Activated T-helper 17 cell treated with anti-CD3 and anti-CD28 coated beads, Interleukin-2, amount 50 U/mL, for 72 hours (primary cell): ENCODE measurements around the gene ERN1. TPM values are rescaled to one million over a fixed set of nuclear protein-coding genes. Genes with fewer than 3 reads are reported as not detected.
"Not testable (repeated sequence)": the region's sequence is repeated elsewhere in the genome, so short reads cannot be mapped to it uniquely, and the experiment has no call there.

Experiments used
- ATAC-seq: fragments of 150-1000 bp; cut with Tn5 transposase; replicated peaks from 2 replicates; pipeline ENCODE4 v1.10.0; 2021; ENCODE audit warnings: mild to moderate bottlenecking, moderate library complexity
- H3K27ac Mint-ChIP-seq: one replicate; pipeline ENCODE4 v1.8.0; 2022; ENCODE audit warnings: mixed read lengths
- H3K27me3 Mint-ChIP-seq: one replicate; pipeline ENCODE4 v1.8.0; 2022; ENCODE audit warnings: mixed read lengths
- H3K36me3 Mint-ChIP-seq: one replicate; pipeline ENCODE4 v1.8.0; 2022; ENCODE audit warnings: low read depth, mild to moderate bottlenecking, mixed read lengths
- H3K4me1 Mint-ChIP-seq: one replicate; pipeline ENCODE4 v1.8.0; 2022; ENCODE audit warnings: mixed read lengths
- H3K4me3 Mint-ChIP-seq: one replicate; pipeline ENCODE4 v1.8.0; 2022; ENCODE audit warnings: mild to moderate bottlenecking, mixed read lengths
- H3K9me3 Mint-ChIP-seq: one replicate; pipeline ENCODE4 v1.8.0; 2022; ENCODE audit warnings: mixed read lengths
- total RNA-seq, 2 donors: library from RNA; stranded (reverse); gene quantifications; one replicate each; pipeline ENCODE4 v1.2.3, GENCODE V29; 2022

The ERN1 gene
- total RNA-seq, 2 donors from 2014 or later, result 42.2 to 93.3 TPM

DNA sequence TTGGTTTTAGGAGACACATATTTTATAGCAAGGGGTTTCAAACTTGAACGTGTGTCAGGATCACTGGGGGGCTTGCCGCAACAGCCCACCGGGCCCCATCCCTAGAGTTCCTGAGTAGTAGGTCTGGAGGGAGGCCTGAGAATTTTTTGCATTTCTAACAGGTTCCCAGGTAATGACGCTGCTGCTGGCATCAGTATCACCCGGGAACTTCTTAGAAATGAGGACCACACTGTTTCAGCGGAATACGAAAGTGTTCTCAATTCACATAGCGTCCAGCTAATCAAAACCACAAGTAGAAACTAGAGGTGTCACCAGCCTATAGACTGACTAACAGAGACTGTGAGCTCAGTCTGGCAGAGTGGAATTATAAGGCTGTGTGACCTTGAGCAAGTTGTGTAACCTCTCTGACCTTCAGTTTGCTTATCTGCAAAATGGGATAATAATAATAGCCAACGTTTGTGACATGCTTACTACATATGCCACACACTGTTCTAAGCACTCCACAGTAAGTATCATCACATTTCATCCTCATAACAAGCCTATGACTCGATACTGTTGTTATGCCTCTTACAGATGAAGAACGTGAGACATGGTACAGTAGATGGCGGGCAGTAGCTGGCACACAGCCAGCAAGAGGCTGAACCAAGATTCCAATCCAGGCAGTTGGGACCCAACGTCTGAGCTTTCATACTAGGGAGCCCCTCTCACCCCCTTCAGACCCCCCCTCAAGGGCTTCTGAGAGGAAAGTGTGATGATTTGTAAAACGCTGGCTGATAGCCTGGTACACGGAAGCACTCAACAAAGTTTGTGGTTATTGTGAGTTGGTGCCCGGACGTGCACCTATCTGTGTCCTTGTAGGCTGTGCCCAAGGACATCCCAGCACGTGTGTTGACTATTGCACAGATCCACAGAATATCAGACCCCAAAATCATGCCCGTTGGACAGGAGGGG lies 104.9 kb downstream of the ERN1 start:
- H3K4me1 Mint-ChIP-seq, result peaks cover 43% of the 10 kb centered on the region
- H3K9me3 Mint-ChIP-seq, result no peaks in the 10 kb centered on the region
- peak; percentile 69 for ATAC-seq
- H3K4me3 Mint-ChIP-seq, result peak overlapping the region; percentile 82
- H3K27ac Mint-ChIP-seq, result peak overlapping the region; percentile 80
- H3K27me3 Mint-ChIP-seq, result no peaks in the 10 kb centered on the region
- peaks cover 7% of the 10 kb centered on the region for H3K36me3 Mint-ChIP-seq

DNA sequence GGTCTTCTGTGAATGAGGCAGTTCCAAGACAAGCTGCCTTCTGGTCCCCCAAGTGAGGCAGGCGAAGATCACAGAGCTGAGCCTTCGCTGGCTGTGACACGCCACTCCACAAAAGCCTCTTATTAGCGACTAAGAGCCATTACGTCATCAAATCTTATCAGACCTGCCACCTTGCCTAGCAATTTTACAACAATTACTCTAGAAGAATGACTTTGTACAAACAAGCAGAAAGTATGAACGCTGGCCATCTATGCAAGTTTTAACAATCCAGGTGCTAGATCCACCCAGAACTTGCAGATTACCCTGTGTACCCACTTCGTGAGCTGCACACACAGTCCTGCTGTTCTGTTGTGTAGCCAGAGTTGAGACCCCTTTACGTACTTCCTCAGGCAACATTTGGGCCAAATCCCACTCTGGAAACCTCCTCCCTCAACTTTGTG lies 105.7 kb downstream of the ERN1 start:
- Mint-ChIP-seq H3K27me3 (no peaks in the 10 kb centered on the region), H3K36me3 (peaks cover 15% of the 10 kb centered on the region), H3K4me3 (peak overlapping the region; percentile 82), H3K9me3 (no peaks in the 10 kb centered on the region), H3K4me1 (peaks cover 43% of the 10 kb centered on the region), H3K27ac (peak overlapping the region; percentile 80)
- no peak for ATAC-seq

- H3K4me3 Mint-ChIP-seq, result peak overlapping the region; percentile 98
- H3K27me3 Mint-ChIP-seq, result no peaks in the 10 kb centered on the region
- H3K27ac Mint-ChIP-seq, result peak overlapping the region; percentile 91
- no peaks in the 10 kb centered on the region for H3K9me3 Mint-ChIP-seq
- peaks cover 19% of the 10 kb centered on the region for H3K36me3 Mint-ChIP-seq
- no peak for ATAC-seq
- peaks cover 44% of the 10 kb centered on the region for H3K4me1 Mint-ChIP-seq
Measured at GRCh38 chr17:64022611-64023063, 107.3 kb downstream of the ERN1 start.

DNA sequence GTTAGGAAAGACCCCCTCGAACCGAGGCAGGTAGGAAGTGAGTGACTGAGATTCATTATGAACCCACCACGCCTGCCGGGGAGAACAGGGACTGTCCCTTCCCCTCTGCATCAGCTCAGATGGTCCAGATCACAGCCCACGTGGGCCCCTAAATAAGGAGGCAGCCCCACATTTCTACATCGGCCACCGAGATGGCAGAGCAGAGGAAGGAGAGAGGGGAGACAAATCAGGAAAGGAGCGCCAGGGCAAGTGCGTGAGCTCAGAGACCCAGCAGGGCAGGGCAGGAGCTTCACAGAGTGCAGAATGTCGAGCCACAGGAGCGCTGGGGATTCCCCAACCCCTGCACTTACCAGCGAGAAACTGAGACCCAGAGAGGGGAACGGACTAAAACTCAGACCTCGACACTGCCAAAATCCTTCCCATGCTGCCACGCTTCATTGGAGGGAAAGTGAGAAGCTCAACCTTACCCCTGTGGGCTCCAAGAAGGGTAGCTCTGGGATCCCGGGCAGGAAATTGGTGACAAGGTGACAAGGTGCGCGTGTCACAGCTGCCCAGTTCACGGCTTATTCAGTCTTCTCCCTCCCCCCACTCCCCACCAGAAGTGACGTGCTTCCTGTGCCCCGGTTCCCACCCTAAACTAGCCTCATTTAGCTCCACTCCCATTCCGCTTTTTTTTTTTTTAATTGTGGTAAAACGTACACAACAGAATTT lies 109.7 kb downstream of the ERN1 start, which contains the start of gene ICAM2:
TSS of gene ICAM2 (minus strand) at position 578 of the 711 bp plus-strand sequence. CDS start 13,942 bp downstream, outside the sequence.
- Mint-ChIP-seq H3K27me3 (no peaks in the 10 kb centered on the region), H3K9me3 (no peaks in the 10 kb centered on the region), H3K36me3 (peaks cover 37% of the 10 kb centered on the region), H3K27ac (peak within 1 kb of the TSS; percentile 99), H3K4me1 (peaks cover 35% of the 10 kb centered on the region), H3K4me3 (peak within 1 kb of the TSS; percentile 98)
- ATAC-seq, result peak; percentile 70

GRCh38 chr17:64019551-64019961 lies 110.4 kb downstream of the ERN1 start:
- H3K9me3 Mint-ChIP-seq, H3K27me3 Mint-ChIP-seq: not testable (repeated sequence)
- peak overlapping the region; percentile 99 for H3K27ac Mint-ChIP-seq
- ATAC-seq, result peak; percentile 20
- peak overlapping the region; percentile 98 for H3K4me3 Mint-ChIP-seq
- H3K36me3 Mint-ChIP-seq, result peaks cover 43% of the 10 kb centered on the region
- H3K4me1 Mint-ChIP-seq, result peaks cover 39% of the 10 kb centered on the region

DNA sequence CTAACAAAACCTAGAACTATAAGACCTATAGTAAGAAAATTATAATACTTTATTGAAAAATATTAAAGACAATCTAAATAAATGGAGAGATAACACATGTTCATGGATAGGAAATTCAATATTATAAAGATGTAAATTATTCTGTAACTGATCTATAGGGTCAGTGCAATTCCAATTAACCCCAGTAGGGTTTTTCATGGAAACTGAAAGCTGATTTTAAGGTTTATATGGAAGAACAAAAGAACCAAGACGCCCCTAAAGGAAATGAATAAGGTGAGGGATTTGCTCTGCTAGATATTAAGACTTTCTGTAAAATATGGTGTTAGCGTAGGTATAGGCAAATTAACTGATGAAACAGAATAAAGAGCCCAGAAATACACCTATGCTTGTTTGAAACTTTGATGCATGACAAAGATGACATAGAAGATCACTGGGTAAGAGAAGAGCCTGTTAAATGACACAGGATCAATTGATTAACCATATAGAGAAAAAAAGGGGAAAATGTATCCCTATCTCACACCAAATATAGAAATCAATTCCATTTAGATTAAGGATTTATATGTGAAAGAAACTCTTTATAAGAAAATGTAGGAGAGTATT lies 112.5 kb downstream of the ERN1 start:
- Mint-ChIP-seq H3K4me3 (peak overlapping the region; percentile 98), H3K9me3 (no peaks in the 10 kb centered on the region), H3K4me1 (peaks cover 29% of the 10 kb centered on the region), H3K27ac (peak overlapping the region; percentile 98), H3K27me3 (no peaks in the 10 kb centered on the region), H3K36me3 (peaks cover 60% of the 10 kb centered on the region)
- ATAC-seq, result no peak

DNA sequence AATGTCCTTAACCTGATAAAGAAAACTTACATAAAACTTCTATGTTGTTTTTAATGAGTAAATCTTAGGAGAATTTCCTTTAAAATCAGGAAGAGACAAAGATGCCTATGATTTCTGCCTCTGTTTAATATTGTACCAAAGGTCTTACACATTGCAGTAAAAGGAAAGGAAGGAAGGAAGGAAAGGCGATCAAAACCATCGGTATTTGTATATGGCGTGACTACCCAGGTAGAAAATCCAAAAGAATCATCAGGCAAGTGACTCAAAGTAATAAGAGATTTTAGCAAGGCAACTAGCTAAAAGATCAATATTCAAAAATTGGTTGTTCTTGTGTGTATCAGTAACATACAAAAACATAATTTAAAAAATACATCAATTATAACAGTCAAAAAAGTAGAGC lies 113.0 kb downstream of the ERN1 start:
- no peak for ATAC-seq
- H3K36me3 Mint-ChIP-seq, result peaks cover 65% of the 10 kb centered on the region
- H3K4me1 Mint-ChIP-seq, result peaks cover 24% of the 10 kb centered on the region
- H3K9me3 Mint-ChIP-seq, result no peaks in the 10 kb centered on the region
- H3K27ac Mint-ChIP-seq, result peak overlapping the region; percentile 98
- peak overlapping the region; percentile 98 for H3K4me3 Mint-ChIP-seq
- no peaks in the 10 kb centered on the region for H3K27me3 Mint-ChIP-seq

GRCh38 chr17:64016231-64016784 lies 113.6 kb downstream of the ERN1 start:
- Mint-ChIP-seq H3K27ac (peak overlapping the region; percentile 98), H3K27me3 (no peaks in the 10 kb centered on the region), H3K4me1 (peaks cover 24% of the 10 kb centered on the region), H3K9me3 (no peaks in the 10 kb centered on the region), H3K36me3 (peaks cover 71% of the 10 kb centered on the region), H3K4me3 (peak overlapping the region; percentile 98)
- ATAC-seq, result no peak

- no peaks in the 10 kb centered on the region for H3K9me3 Mint-ChIP-seq
- H3K4me3 Mint-ChIP-seq, result peak overlapping the region; percentile 98
- ATAC-seq, result no peak
- H3K4me1 Mint-ChIP-seq, result peaks cover 24% of the 10 kb centered on the region
- H3K27me3 Mint-ChIP-seq, result no peaks in the 10 kb centered on the region
- H3K36me3 Mint-ChIP-seq, result peaks cover 77% of the 10 kb centered on the region
- peak overlapping the region; percentile 98 for H3K27ac Mint-ChIP-seq
Measured at GRCh38 chr17:64015447-64015846, 114.5 kb downstream of the ERN1 start.

GRCh38 chr17:64009571-64010402 lies 120.2 kb downstream of the ERN1 start:
- H3K9me3 Mint-ChIP-seq, result no peaks in the 10 kb centered on the region
- peak; percentile 46 for ATAC-seq
- no peaks in the 10 kb centered on the region for H3K27me3 Mint-ChIP-seq
- peak overlapping the region; percentile 49 for H3K4me3 Mint-ChIP-seq
- H3K27ac Mint-ChIP-seq, result peak overlapping the region; percentile 84
- peaks cover 29% of the 10 kb centered on the region for H3K4me1 Mint-ChIP-seq
- peaks cover 74% of the 10 kb centered on the region for H3K36me3 Mint-ChIP-seq

DNA sequence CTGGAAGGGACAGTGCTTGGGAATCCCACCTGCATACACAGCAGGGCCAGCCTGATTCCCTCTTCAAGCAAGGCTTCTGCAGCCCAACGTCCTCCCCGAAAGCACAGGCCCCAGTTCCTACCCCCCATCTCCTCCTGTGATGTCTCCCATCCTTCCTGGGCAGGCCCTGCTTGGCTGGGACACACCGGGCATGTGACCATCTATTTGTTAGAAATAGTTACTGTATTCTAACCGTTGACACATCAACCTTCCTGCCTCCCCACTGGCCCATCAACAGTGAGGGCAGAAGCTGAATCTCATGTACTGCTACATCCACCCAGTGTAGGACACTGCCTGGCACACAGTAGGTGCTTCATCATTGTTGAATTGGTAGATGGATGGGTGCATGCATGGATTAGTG lies 121.1 kb downstream of the ERN1 start:
- Mint-ChIP-seq H3K27ac (peak overlapping the region; percentile 84), H3K27me3 (no peaks in the 10 kb centered on the region), H3K4me3 (no peak overlapping the region), H3K4me1 (peaks cover 19% of the 10 kb centered on the region), H3K36me3 (peaks cover 75% of the 10 kb centered on the region), H3K9me3 (no peaks in the 10 kb centered on the region)
- ATAC-seq, result no peak

- H3K9me3 Mint-ChIP-seq, result no peaks in the 10 kb centered on the region
Measured at GRCh38 chr17:64008346-64008745, 121.6 kb downstream of the ERN1 start.

GRCh38 chr17:64007838-64008282 lies 122.1 kb downstream of the ERN1 start:
- Mint-ChIP-seq H3K36me3 (peaks cover 78% of the 10 kb centered on the region), H3K4me1 (peaks cover 19% of the 10 kb centered on the region), H3K9me3 (no peaks in the 10 kb centered on the region), H3K27ac (peak overlapping the region; percentile 84), H3K27me3 (no peaks in the 10 kb centered on the region), H3K4me3 (no peak overlapping the region)
- no peak for ATAC-seq

More at GRCh38 chr17:64008346-64008745, 121.6 kb downstream of the ERN1 start:
- no peak for ATAC-seq
- H3K4me3 Mint-ChIP-seq, result no peak overlapping the region
- H3K4me1 Mint-ChIP-seq, result peaks cover 19% of the 10 kb centered on the region
- no peaks in the 10 kb centered on the region for H3K27me3 Mint-ChIP-seq
- H3K36me3 Mint-ChIP-seq, result peaks cover 78% of the 10 kb centered on the region
- H3K27ac Mint-ChIP-seq, result peak overlapping the region; percentile 84
